ENCODE measurements around the gene NQO2. TPM values are rescaled to one million over a fixed set of nuclear protein-coding genes. Genes with fewer than 3 reads are reported as not detected.

Gene NQO2, protein sequence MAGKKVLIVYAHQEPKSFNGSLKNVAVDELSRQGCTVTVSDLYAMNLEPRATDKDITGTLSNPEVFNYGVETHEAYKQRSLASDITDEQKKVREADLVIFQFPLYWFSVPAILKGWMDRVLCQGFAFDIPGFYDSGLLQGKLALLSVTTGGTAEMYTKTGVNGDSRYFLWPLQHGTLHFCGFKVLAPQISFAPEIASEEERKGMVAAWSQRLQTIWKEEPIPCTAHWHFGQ
- total RNA-seq, result 100 to 1,000 TPM in 1 of 2 donors, 10 to 100 TPM in 1; 50.8 to 199 TPM
- polyA plus RNA-seq (2013, experiment 1 of 2), result 46.8 TPM
- polyA plus RNA-seq (2013, experiment 2 of 2), result 40.7 TPM
- long read RNA-seq, experiment 1, full-length matches to known transcripts, result 87 of 121 reads
- long read RNA-seq, experiment 1, partial matches to known transcripts, result 7 of 121 reads
- long read RNA-seq, experiment 1, other reads (novel, unspliced or antisense), result 27 of 121 reads
- long read RNA-seq, experiment 2, full-length matches to known transcripts, result 130 of 215 reads
- long read RNA-seq, experiment 2, partial matches to known transcripts, result 12 of 215 reads
- long read RNA-seq, experiment 2, other reads (novel, unspliced or antisense), result 73 of 215 reads
- long read RNA-seq, experiment 3, full-length matches to known transcripts, result 66 of 122 reads
- long read RNA-seq, experiment 3, partial matches to known transcripts, result 8 of 122 reads
- long read RNA-seq, experiment 3, other reads (novel, unspliced or antisense), result 48 of 122 reads
- long read RNA-seq, experiment 4, full-length matches to known transcripts, result 220 of 300 reads
- long read RNA-seq, experiment 4, partial matches to known transcripts, result 6 of 300 reads
- long read RNA-seq, experiment 4, other reads (novel, unspliced or antisense), result 74 of 300 reads

DNA sequence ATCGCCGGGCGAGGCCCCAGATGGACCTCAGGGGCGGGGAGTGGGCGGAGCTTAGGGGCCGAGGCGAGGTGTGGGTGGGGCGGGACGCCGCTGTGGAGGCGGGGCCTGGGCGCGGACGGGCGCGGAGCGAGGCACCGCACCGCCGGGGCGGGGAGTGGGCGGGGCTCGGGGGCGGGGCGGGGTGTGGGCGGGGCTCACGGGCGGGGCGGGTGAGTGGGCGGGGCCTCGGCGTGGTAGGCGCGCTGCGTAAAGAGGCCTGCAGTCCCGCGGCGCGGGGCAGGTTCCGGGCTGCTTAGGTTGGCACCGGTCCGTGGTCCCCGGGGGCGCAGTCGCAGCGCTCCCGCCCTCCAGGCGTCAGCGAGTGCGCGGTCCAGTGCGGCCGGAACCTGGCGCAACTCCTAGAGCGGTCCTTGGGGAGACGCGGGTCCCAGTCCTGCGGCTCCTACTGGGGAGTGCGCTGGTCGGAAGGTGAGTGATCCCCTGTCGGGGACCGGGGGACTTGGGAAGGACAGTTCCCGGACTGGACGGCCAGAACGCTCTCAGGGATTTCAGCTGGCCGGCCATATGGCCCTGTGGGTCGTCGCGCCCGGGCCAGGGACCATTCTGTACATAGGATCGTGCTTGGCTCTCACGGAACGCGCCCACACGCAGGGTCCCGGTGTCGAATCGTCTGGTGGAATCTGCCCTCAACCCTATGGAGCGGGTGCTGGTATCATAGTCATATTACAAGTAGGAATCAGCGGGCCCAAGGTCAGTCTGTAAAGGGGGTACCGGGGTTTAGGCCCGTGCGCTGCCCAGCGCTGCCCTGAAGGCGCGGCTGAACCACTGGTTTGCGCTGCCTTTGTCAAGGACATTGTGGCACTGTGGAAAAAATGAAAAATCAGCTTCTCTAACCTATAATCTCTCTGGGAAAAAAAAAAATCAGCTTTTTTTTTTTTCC lies at the start of gene NQO2:
Gene NQO2, plus strand, starts transcription at position 277 of the 940 bp plus-strand sequence. CDS start 6,659 bp downstream, outside the sequence.
- Mint-ChIP-seq H3K36me3 (ENCODE audit: low read depth) (peaks cover 21% of the 10 kb centered on the region), H3K9me3 (no peaks in the 10 kb centered on the region), H3K4me1 (peaks cover 11% of the 10 kb centered on the region), H3K27ac (peak within 1 kb of the TSS; percentile 79), H3K4me3 (peak within 1 kb of the TSS; percentile 79), H3K27me3 (ENCODE audit: insufficient read depth) (peaks cover 7% of the 10 kb centered on the region)
- Histone ChIP-seq H3K4me1 (ENCODE audit: control insufficient read depth, insufficient read depth, low read length) (no peaks in the 10 kb centered on the region), H3K9me3 (ENCODE audit: control insufficient read depth, low read length) (no peaks in the 10 kb centered on the region), H3K27ac (ENCODE audit: low read depth, low read length) (no peak within 1 kb of the TSS), H3K9ac (ENCODE audit: extremely low read depth, low read length, poor library complexity, severe bottlenecking) (peak within 1 kb of the TSS; percentile 67), H3K36me3 (ENCODE audit: control insufficient read depth, insufficient read depth, low read length) (peaks cover 5% of the 10 kb centered on the region), H3K27me3 (ENCODE audit: control insufficient read depth, insufficient read depth, low read length, poor library complexity, severe bottlenecking) (peaks cover 8% of the 10 kb centered on the region), H3K4me3 (ENCODE audit: low read length) (peak within 1 kb of the TSS; percentile 88)
- DNase-seq, result peak; percentile 99
- TF ChIP-seq, protein P1, sequence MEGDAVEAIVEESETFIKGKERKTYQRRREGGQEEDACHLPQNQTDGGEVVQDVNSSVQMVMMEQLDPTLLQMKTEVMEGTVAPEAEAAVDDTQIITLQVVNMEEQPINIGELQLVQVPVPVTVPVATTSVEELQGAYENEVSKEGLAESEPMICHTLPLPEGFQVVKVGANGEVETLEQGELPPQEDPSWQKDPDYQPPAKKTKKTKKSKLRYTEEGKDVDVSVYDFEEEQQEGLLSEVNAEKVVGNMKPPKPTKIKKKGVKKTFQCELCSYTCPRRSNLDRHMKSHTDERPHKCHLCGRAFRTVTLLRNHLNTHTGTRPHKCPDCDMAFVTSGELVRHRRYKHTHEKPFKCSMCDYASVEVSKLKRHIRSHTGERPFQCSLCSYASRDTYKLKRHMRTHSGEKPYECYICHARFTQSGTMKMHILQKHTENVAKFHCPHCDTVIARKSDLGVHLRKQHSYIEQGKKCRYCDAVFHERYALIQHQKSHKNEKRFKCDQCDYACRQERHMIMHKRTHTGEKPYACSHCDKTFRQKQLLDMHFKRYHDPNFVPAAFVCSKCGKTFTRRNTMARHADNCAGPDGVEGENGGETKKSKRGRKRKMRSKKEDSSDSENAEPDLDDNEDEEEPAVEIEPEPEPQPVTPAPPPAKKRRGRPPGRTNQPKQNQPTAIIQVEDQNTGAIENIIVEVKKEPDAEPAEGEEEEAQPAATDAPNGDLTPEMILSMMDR (conservative IDR thresholded peaks at IDR 0.05), result no peak
- 1 to 5% methylated on average over 36 to 79 of the region's 87 CpGs for WGBS, 2 experiments (ENCODE audit: insufficient coverage in 1 of 2, insufficient read length in 1 of 2)

DNA sequence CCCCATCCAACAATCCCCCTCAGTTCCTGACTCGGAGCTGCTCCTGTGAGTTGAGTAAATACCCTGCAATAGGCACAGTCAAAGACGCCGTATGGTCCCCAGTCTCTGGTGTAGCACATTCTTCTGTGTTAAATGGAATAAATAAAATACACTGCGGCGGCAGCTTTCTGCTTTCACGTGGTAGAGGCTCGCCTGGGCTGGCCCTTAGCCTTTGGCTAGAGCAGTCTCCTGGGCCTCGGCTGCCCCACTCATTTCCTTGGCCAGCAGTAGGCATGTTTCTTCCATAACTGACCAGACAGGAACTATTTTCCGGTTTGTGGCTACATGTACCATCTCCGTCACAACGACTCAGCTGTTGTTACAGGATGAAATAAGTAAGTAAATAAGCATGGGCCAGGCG lies 49.0 kb upstream of the NQO2 start:
- no peak overlapping the region for H3K9ac ChIP-seq (ENCODE audit: extremely low read depth, low read length, poor library complexity, severe bottlenecking)
- 92% methylated on average over 9 to 12 of the region's 12 CpGs for WGBS, 2 experiments (ENCODE audit: insufficient coverage in 1 of 2, insufficient read length in 1 of 2)
- peak; percentile 34 for DNase-seq

More for the DNA sequence above, 49.0 kb upstream of the NQO2 start:
- Histone ChIP-seq H3K27me3 (ENCODE audit: control insufficient read depth, insufficient read depth, low read length, poor library complexity, severe bottlenecking) (no peaks in the 10 kb centered on the region), H3K36me3 (ENCODE audit: control insufficient read depth, insufficient read depth, low read length) (peaks cover 33% of the 10 kb centered on the region), H3K4me3 (ENCODE audit: low read length) (no peak overlapping the region), H3K4me1 (ENCODE audit: control insufficient read depth, insufficient read depth, low read length) (no peaks in the 10 kb centered on the region), H3K9me3 (ENCODE audit: control insufficient read depth, low read length) (no peaks in the 10 kb centered on the region), H3K27ac (ENCODE audit: low read depth, low read length) (no peak overlapping the region)
- no peak overlapping the region for H3K4me3 Mint-ChIP-seq
- H3K4me1 Mint-ChIP-seq, result peaks cover 33% of the 10 kb centered on the region
- H3K27me3 Mint-ChIP-seq (ENCODE audit: insufficient read depth), result peaks cover 11% of the 10 kb centered on the region
- H3K36me3 Mint-ChIP-seq (ENCODE audit: low read depth), result peaks cover 69% of the 10 kb centered on the region
- TF ChIP-seq, protein P1 (conservative IDR thresholded peaks at IDR 0.05), result no peak
- no peaks in the 10 kb centered on the region for H3K9me3 Mint-ChIP-seq
- H3K27ac Mint-ChIP-seq, result no peak overlapping the region

Data from endodermal cell (in vitro differentiated cells).